Hepatocyte (in vitro differentiated cells): Measurements from ENCODE around the gene NME3.

ENCODE experiments used
- EZH2 ChIP-seq: fragments of 200-600 bp; sonication (generic); IDR thresholded peaks from 2 replicates; pipeline ENCODE4 v1.6.1; 2016; ENCODE audit warnings: antibody characterized with exemption, mild to moderate bottlenecking, borderline replicate concordance
- TF ChIP-seq, protein P1 (sequence below): fragments of 200-600 bp; sonication (generic); IDR thresholded peaks from 2 replicates; pipeline ENCODE4 v1.5.1; 2016; ENCODE audit warnings: antibody characterized with exemption, mild to moderate bottlenecking; ENCODE audit not compliant: poor library complexity

DNA sequence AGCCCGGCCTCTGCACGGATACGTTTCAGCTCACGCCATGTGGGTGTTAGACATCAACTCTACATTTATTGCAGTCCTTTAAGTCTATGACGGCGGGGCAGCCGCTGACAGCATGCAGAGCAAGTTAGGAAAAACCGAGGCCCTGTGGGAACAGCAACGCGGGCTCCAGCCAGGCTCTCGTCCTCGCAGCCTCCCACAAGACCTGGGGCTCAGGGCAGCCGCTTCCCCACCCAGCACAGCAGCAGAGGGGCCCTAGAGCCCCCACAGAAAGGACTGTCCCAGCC, 5.3 kb upstream of the NME3 start:
- TF ChIP-seq, protein P1, sequence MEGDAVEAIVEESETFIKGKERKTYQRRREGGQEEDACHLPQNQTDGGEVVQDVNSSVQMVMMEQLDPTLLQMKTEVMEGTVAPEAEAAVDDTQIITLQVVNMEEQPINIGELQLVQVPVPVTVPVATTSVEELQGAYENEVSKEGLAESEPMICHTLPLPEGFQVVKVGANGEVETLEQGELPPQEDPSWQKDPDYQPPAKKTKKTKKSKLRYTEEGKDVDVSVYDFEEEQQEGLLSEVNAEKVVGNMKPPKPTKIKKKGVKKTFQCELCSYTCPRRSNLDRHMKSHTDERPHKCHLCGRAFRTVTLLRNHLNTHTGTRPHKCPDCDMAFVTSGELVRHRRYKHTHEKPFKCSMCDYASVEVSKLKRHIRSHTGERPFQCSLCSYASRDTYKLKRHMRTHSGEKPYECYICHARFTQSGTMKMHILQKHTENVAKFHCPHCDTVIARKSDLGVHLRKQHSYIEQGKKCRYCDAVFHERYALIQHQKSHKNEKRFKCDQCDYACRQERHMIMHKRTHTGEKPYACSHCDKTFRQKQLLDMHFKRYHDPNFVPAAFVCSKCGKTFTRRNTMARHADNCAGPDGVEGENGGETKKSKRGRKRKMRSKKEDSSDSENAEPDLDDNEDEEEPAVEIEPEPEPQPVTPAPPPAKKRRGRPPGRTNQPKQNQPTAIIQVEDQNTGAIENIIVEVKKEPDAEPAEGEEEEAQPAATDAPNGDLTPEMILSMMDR = no peak
- no peak for TF ChIP-seq EZH2
